Measurements from ENCODE around the gene VAV1. TPM values are rescaled to one million over a fixed set of nuclear protein-coding genes. Genes with fewer than 3 reads are reported as not detected.

VAV1 gene
- total RNA-seq, 1 experiment from 2014 or later: 0.83 TPM

GRCh38 chr19:6828306-6828697 is 55.8 kb downstream of the VAV1 start:
- POLR2A ChIA-PET: no interaction called here

More at GRCh38 chr19:6828306-6828697, 55.8 kb downstream of the VAV1 start:
- no peak overlapping the region for H3K27ac Mint-ChIP-seq
- DNase-seq (ENCODE audit: low spot score): no peak
- H3K9me3 Mint-ChIP-seq: peaks cover 46% of the 10 kb centered on the region
- peaks cover 17% of the 10 kb centered on the region for H3K27me3 Mint-ChIP-seq (ENCODE audit: low read depth)
- H3K36me3 Mint-ChIP-seq: peaks cover 35% of the 10 kb centered on the region
- CTCF ChIA-PET: interaction anchor here (1.2 kb wide), 1 partner anchor 35 kb away, joined by 3 read pairs; no protein-coding TSS in a partner anchor
- no peak for ATAC-seq
- TF ChIP-seq PRDM15 (CRISPR knock-in tag; IDR thresholded peaks at IDR 0.05): no peak
- TF ChIP-seq KAT7 (CRISPR knock-in tag; IDR thresholded peaks at IDR 0.05; ENCODE audit: borderline replicate concordance): no peak
- TF ChIP-seq HMGA2 (CRISPR knock-in tag; IDR thresholded peaks at IDR 0.05): no peak
- no peak for TF ChIP-seq CREM (CRISPR knock-in tag; IDR thresholded peaks at IDR 0.05)
- no peak for TF ChIP-seq ESRRA (CRISPR knock-in tag; IDR thresholded peaks at IDR 0.05; ENCODE audit: borderline replicate concordance)
- no peak for TF ChIP-seq TEAD4 (CRISPR knock-in tag; IDR thresholded peaks at IDR 0.05)
- no peak for TF ChIP-seq ZNF671 (CRISPR knock-in tag; IDR thresholded peaks at IDR 0.05)
- TF ChIP-seq ATF3 (CRISPR knock-in tag; conservative IDR thresholded peaks at IDR 0.05): no peak
- TF ChIP-seq ZNF121 (CRISPR knock-in tag; IDR thresholded peaks at IDR 0.05): no peak
- no peak for TF ChIP-seq OVOL2 (CRISPR knock-in tag; IDR thresholded peaks at IDR 0.05; ENCODE audit: borderline replicate concordance)
- no peak for TF ChIP-seq ZNF232 (CRISPR knock-in tag; IDR thresholded peaks at IDR 0.05)
- no peak for TF ChIP-seq JAZF1 (CRISPR knock-in tag; IDR thresholded peaks at IDR 0.05)
- no peak for TF ChIP-seq ZMAT4 (CRISPR knock-in tag; IDR thresholded peaks at IDR 0.05)
- no peak for TF ChIP-seq CTCF (IDR thresholded peaks at IDR 0.05)
- TF ChIP-seq MAX (CRISPR knock-in tag; IDR thresholded peaks at IDR 0.05): no peak
- TF ChIP-seq NR3C1 (CRISPR knock-in tag; conservative IDR thresholded peaks at IDR 0.05; ENCODE audit: low read depth): no peak
- TF ChIP-seq ARID4B (CRISPR knock-in tag; IDR thresholded peaks at IDR 0.05; ENCODE audit: borderline replicate concordance): no peak
- TF ChIP-seq ZNF219 (CRISPR knock-in tag; IDR thresholded peaks at IDR 0.05; ENCODE audit: borderline replicate concordance): no peak
- TF ChIP-seq MYBL2 (CRISPR knock-in tag; IDR thresholded peaks at IDR 0.05): no peak
- no peaks in the 10 kb centered on the region for H3K4me1 Mint-ChIP-seq
- no peak overlapping the region; the same call in 1 of the 2 replicates for H3K4me3 Mint-ChIP-seq
